HG03097 (cell line): ENCODE results near the gene PROSER1.
A peak's percentile ranks its signal among the peaks of the same experiment; 100 is the strongest.
"Not testable (repeated sequence)": the region's sequence is repeated elsewhere in the genome, so short reads cannot be mapped to it uniquely, and the experiment has no call there.

Source experiments
- ATAC-seq: cut with Tn5 transposase; IDR thresholded peaks from one replicate; pipeline ENCODE4 v1.9.1; 2021; ENCODE audit not compliant: unreplicated experiment, low FRiP score

Gene PROSER1

DNA sequence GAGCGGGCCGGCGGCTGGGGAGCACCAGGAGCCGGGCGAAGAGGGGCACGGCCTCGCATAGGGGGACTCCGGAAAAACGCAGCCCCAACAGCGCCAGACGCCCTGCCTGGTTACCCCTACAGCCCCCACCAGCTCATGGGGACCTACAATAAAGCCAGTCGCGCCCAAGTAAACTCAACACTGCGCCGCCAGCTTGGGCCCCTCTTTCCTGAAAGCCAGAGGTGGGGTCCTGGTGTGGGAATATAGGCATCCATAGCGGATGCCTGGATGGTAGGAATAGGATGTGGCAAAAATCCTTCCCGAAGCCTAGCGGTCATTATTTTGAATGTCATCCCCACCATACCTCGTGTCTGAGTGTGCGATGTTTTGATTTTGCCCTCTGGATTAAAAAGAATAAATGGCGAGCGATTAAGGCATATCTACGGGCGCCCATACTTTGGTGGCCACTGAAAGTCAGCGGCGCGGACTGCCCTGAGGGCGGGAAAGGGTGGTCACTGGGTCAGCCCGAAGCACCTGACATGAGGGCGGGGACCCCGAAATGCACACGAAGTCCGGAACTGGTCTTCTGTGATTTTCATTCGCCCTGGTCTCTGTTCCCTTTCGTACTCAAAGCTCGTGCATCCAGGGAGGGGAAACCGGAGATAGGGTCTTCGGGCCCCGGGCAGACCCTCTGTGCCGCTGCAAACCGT, at the start of gene PROSER1, which contains the start of gene NHLRC3:
PROSER1 (minus strand) TSS at position 210 of the 689 bp plus-strand sequence. CDS start 847 bp downstream, outside the sequence.
NHLRC3 (plus strand) TSS at position 577 of the 689 bp plus-strand sequence. CDS start 184 bp downstream, outside the sequence.
- ATAC-seq = peak; percentile 65

- ATAC-seq = not testable (repeated sequence)
These were observed 48.5 kb upstream of the PROSER1 start for GRCh38 chr13:39086251-39086945.

- no peak for ATAC-seq
These were observed 36.1 kb upstream of the PROSER1 start for GRCh38 chr13:39073983-39074382.

- no peak for ATAC-seq
These were observed 35.0 kb upstream of the PROSER1 start for GRCh38 chr13:39072842-39073241.

DNA sequence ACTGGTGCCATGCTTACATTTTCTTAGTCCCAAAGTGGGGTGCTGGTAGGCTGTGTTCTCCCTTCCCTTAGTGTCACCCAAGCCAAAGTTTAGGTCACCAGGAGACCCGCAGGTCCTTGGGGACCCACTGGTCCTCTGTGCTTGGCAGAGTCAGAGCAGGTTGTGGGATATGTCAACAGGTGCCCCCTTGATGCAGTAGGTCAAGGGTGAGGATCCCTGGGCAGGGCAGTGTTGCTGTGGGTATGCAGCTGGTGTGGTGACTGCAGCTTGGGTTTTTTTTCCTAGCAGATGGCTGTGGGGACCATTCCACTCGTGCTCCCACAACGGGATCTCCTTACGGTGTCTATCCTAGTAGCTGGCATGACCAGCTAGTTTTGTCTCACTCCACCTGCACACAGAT, 24.1 kb upstream of the PROSER1 start:
- ATAC-seq = no peak

- no peak for ATAC-seq
These were observed 20.2 kb upstream of the PROSER1 start for GRCh38 chr13:39058040-39058439.

- ATAC-seq = no peak
These were observed 18.1 kb upstream of the PROSER1 start for GRCh38 chr13:39056018-39056417.

GRCh38 chr13:39054112-39054511, 16.2 kb upstream of the PROSER1 start:
- ATAC-seq = no peak

- ATAC-seq = no peak
These were observed 15.1 kb upstream of the PROSER1 start for GRCh38 chr13:39052944-39053343.

DNA sequence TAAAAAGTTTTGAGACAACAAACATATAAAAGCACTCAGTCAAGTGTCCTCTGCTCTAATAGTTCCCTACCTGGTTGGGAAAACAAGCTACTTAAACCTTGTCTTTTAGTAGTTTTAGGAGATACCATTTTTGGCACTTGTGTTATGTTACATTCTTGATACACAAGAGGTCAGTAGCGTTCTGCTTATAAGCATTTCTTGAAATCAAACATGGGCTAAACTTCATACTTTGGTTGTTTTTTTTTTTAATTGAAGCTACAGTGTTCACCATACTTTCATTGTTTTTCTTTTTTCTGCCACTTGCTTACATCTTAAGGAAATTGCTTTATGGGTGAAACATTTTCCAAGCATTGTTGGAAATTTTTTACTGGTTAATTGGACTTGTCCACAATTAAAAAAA, 13.3 kb upstream of the PROSER1 start:
- no peak for ATAC-seq

DNA sequence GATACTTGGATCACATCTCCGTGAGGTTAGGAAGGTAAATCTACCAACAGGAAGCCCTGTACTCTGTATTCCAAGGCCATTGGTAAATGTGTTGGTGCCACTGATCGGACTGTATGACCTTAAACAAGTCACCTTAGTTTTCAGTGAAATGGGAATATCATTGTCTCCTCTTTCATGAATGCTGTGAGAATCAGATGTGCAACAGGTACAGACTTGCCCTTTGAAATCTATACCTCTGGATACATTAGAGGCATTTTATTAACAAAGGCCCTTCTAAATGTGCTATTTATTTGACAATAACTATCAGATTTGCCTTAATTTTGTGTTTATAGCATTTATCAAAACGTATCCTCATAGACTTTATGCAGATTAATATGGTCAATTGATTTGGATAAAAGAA, 11.4 kb upstream of the PROSER1 start:
- ATAC-seq = no peak

GRCh38 chr13:39048806-39049205, 10.9 kb upstream of the PROSER1 start:
- no peak for ATAC-seq

GRCh38 chr13:39047560-39047959, 9.7 kb upstream of the PROSER1 start:
- no peak for ATAC-seq

DNA sequence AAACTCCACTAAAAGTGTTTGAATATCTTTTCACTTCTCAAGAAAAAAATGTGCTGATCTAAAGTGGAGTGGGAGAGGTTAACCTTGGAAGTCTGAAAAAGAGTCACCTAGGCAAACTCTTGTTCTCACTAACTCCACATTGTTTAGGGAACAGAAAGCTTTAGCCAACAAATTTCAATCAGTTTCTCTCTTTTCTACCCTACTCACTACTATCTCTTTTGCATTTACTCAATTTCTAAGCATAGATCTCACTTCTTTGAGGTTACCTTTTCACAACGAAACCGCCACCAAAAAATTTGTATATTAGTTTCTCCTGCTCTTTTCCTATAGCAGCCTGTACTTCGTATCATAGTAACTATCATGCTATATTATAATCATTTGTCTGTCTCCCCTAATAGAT, 6.6 kb upstream of the PROSER1 start:
- no peak for ATAC-seq

DNA sequence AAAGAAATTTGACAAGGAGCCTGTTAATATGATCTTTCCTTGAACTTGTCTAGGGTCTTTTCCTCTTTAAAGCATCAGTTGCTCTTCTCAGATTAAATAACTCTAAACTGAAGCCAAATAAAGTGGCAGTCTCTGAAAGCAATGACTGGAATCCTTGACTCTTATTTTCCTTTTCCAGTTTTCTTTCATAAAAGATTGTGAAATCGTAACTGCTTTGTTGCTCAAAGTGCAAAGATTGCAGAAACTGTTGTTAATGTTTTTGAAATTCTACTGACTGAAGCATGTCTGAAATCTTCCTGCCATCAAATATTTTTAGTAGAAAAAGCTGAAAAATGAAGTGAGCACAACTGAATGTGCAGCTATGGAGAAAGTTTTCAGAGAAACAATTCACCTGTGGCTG, 2.3 kb upstream of the PROSER1 start:
- ATAC-seq = no peak

GRCh38 chr13:39039041-39039440, 1.2 kb upstream of the PROSER1 start:
- no peak for ATAC-seq

DNA sequence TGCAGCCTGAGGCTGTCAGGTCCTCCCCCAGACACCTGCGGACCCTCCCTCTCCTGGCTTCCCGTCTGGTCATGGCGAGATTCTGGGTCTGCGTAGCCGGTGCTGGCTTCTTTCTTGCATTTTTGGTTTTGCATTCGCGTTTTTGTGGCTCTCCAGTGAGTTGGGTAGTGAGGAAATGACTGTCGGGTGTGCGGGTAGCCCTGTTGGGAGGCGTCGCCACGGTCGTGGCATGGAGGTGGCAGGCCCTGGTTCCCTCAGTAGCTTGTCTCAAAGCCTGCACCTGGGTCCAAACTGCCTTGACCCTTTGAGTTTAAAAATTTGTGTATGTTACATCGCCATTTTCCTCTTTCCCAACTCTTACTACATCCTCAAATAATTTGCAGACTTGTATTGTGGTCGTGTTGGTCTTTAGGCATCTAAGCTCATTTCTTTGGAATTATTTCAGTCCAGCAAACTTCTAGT, 711 bp upstream of the PROSER1 start:
- peak; percentile 12 for ATAC-seq

- no peak for ATAC-seq
These were observed 444 bp downstream of the PROSER1 start for GRCh38 chr13:39037410-39037879.

DNA sequence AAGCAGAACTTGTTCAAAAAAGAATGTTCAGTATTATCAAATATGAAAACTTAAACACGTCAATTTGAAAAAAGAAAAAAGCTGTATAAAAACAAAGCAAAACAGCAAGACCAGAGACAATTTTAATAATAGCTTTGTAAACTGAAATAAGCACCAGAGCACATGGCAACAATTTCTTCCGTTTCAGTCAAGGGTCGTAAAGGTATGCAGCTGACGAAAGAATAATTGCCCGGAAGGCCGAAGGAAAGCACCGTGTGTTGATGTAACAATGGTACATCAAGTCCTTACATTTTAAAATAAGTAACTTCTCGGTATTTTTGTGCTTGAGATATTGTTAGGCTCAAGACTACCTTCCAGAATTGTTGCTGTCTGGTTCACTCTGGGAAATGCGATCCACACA, 1.7 kb downstream of the PROSER1 start:
- ATAC-seq = no peak

DNA sequence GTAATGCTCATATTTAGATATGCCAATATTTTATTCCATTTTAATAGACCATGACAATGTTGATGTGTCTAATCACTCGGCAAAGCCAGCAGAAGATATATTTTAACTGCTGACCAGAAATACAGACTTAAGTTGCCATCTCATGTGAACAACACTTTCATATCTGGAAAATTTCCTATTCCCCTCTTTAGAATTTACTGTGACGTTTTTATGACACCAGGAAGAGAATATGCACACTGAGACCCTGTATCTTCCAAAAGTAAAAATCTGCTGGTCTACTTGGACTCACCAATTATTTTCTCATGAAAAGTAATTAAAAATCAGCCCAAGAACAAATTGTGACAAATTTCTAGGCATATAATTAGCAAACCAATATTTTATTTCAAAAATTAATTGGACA, 2.1 kb downstream of the PROSER1 start:
- ATAC-seq = no peak

DNA sequence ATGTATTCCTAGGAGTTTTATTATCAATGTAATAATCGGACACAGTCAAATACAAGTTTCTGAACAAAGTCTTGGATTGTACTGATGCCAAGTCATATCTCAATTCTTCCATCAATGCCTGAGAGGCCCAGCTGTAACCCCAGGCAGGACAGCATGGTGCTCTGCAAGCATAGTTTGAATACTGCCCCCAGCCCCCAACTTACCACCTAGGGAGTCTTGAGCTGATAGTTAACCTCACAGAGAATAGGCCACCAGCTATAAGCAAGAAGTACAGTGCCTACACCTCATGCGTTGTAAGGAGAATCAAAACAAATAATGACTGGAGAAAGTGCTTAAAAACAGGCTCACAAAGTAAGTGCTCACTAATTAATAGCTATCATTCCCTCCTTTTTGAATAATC, 2.7 kb downstream of the PROSER1 start:
- ATAC-seq = no peak

GRCh38 chr13:39034085-39034484, 3.8 kb downstream of the PROSER1 start:
- ATAC-seq = no peak
